IPS-18a (cell line): ENCODE measurements around the gene WDR36.
"Not testable (repeated sequence)": the region's sequence is repeated elsewhere in the genome, so short reads cannot be mapped to it uniquely, and the experiment has no call there.

Experiments used
- H3K27ac ChIP-seq: one replicate; pipeline ENCODE4 v1.5.1; 2013; ENCODE audit warnings: low read length
- H3K27me3 ChIP-seq: one replicate; pipeline ENCODE4 v1.6.1; 2013; ENCODE audit warnings: mild to moderate bottlenecking, low read length; ENCODE audit not compliant: control insufficient read depth, insufficient read depth
- H3K36me3 ChIP-seq: one replicate; pipeline ENCODE4 v1.6.1; 2013; ENCODE audit warnings: low read depth, low read length; ENCODE audit not compliant: control insufficient read depth
- H3K4me1 ChIP-seq: one replicate; pipeline ENCODE4 v1.6.1; 2013; ENCODE audit warnings: low read depth, low read length; ENCODE audit not compliant: control insufficient read depth
- H3K4me3 ChIP-seq: one replicate; pipeline ENCODE4 v1.5.1; 2013; ENCODE audit warnings: low read length
- H3K9ac ChIP-seq: one replicate; pipeline ENCODE4 v1.6.1; 2013; ENCODE audit warnings: mild to moderate bottlenecking, low read length, moderate library complexity
- H3K9me3 ChIP-seq: one replicate; pipeline ENCODE4 v1.6.1; 2013; ENCODE audit warnings: low read depth, low read length; ENCODE audit not compliant: control insufficient read depth

The WDR36 gene

DNA sequence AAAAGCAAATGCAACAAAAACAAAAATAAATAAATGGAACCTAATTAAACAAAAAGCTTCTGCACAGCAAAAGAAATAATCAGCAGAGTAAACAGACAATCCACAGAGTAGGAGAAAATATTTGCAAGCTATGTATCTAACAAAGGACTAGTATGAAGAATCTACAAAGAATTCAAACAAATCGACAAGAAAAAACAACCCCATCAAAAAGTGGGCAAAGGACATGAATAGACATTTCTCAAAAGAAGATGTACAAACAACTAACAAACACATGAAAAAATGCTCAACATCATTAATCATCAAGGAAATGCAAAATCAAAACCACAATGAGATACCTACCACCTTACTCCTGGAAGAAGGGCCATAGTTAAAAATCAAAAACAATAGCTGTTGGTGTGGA, 49.3 kb downstream of the WDR36 start:
- H3K27ac ChIP-seq, H3K4me1 ChIP-seq, H3K4me3 ChIP-seq, H3K27me3 ChIP-seq, H3K9me3 ChIP-seq, H3K9ac ChIP-seq, H3K36me3 ChIP-seq: not testable (repeated sequence)

GRCh38 chr5:111142932-111143331, 50.8 kb downstream of the WDR36 start:
- H3K27me3 ChIP-seq: no peaks in the 10 kb centered on the region
- no peak overlapping the region for H3K9ac ChIP-seq
- H3K4me3 ChIP-seq: no peak overlapping the region
- H3K9me3 ChIP-seq: no peaks in the 10 kb centered on the region
- H3K4me1 ChIP-seq: no peaks in the 10 kb centered on the region
- no peaks in the 10 kb centered on the region for H3K36me3 ChIP-seq
- no peak overlapping the region for H3K27ac ChIP-seq

GRCh38 chr5:111143910-111144309, 51.8 kb downstream of the WDR36 start:
- H3K4me3 ChIP-seq: no peak overlapping the region
- no peaks in the 10 kb centered on the region for H3K4me1 ChIP-seq
- H3K9me3 ChIP-seq: no peaks in the 10 kb centered on the region
- no peak overlapping the region for H3K27ac ChIP-seq
- H3K27me3 ChIP-seq: no peaks in the 10 kb centered on the region
- H3K36me3 ChIP-seq: no peaks in the 10 kb centered on the region
- H3K9ac ChIP-seq: no peak overlapping the region

DNA sequence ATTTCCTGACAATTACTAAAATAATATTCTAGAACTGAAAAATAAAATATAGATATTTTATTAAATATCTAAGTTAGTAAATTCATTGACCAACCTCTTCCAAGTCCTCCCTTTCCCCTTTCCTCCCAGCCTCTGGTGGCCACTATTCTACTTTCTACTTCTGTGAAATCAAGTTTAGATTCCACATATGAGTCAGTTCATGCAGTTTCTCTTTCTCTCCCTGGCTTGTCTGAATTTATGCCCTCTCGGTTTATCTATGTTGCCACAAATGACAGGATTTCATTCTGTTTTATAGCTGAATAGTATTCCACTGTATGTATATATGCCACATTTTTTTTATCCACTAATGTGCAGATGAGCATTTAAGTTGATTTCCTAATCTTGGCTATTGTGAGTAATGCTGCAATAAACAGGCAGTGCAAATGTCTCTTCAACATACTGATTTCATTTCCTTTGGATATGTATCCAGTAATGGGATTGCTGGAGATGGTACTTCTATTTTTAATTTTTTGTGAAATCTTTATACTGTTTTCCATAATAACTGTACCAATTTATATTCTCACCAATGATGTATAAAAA, 52.3 kb downstream of the WDR36 start:
- no peaks in the 10 kb centered on the region for H3K4me1 ChIP-seq
- H3K27me3 ChIP-seq: no peaks in the 10 kb centered on the region
- H3K36me3 ChIP-seq: no peaks in the 10 kb centered on the region
- no peak overlapping the region for H3K27ac ChIP-seq
- no peaks in the 10 kb centered on the region for H3K9me3 ChIP-seq
- no peak overlapping the region for H3K4me3 ChIP-seq
- H3K9ac ChIP-seq: no peak overlapping the region

GRCh38 chr5:111146053-111146452, 53.9 kb downstream of the WDR36 start:
- no peak overlapping the region for H3K4me3 ChIP-seq
- H3K9me3 ChIP-seq: no peaks in the 10 kb centered on the region
- H3K4me1 ChIP-seq: no peaks in the 10 kb centered on the region

GRCh38 chr5:111147502-111147901, 55.4 kb downstream of the WDR36 start:
- Histone ChIP-seq H3K9ac (no peak overlapping the region), H3K9me3 (no peaks in the 10 kb centered on the region), H3K27ac (no peak overlapping the region), H3K4me1 (no peaks in the 10 kb centered on the region), H3K27me3 (no peaks in the 10 kb centered on the region), H3K36me3 (no peaks in the 10 kb centered on the region), H3K4me3 (no peak overlapping the region)

More at GRCh38 chr5:111146053-111146452, 53.9 kb downstream of the WDR36 start:
- no peaks in the 10 kb centered on the region for H3K36me3 ChIP-seq
- no peak overlapping the region for H3K9ac ChIP-seq
- no peaks in the 10 kb centered on the region for H3K27me3 ChIP-seq
- H3K27ac ChIP-seq: no peak overlapping the region

DNA sequence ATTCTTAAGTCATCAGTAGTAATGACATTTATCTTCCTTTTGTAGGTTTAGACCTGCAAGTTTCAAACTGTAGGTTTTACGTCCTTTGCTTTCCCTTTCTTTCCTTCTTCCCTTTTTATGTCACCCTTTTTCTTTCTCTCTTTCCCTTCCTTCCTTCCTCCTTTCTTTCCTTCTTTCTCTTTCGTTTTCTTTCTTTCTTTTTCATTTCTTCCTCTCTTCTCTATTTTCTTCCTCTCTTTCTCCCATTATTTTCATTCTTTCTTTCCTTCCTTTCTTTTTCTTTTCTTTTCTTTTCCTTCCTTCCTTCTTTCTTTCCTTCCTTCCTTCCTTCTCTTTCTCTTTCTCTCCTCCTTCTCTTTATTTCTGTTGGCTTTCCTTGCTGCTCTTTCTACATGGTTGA, 59.9 kb downstream of the WDR36 start:
- Histone ChIP-seq H3K4me1 (no peaks in the 10 kb centered on the region), H3K27me3 (no peaks in the 10 kb centered on the region), H3K36me3 (no peaks in the 10 kb centered on the region), H3K9ac (no peak overlapping the region), H3K27ac (no peak overlapping the region), H3K9me3 (no peaks in the 10 kb centered on the region), H3K4me3 (no peak overlapping the region)

GRCh38 chr5:111153483-111153882, 61.3 kb downstream of the WDR36 start:
- Histone ChIP-seq H3K9me3 (no peaks in the 10 kb centered on the region), H3K9ac (no peak overlapping the region), H3K27ac (no peak overlapping the region), H3K4me3 (no peak overlapping the region), H3K36me3 (no peaks in the 10 kb centered on the region), H3K27me3 (no peaks in the 10 kb centered on the region), H3K4me1 (no peaks in the 10 kb centered on the region)

DNA sequence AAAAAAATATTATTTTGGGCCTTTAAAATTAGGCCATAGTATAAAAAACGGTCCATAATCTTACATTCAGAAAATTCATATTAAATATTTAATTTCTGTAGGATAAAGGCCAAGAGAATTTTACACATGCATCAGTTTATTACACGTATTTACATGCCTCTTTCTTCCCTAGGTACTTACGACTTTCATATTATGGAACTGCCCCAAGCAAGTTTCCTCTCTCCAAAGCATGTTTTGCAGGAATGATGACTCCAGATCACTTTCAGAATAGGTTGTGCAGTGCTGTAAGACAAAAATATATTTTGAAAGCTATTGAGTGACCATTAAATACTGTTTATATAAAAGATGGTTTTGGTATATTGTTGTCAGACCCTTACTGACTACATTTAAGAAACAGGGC, 61.8 kb downstream of the WDR36 start:
- Histone ChIP-seq H3K9ac (no peak overlapping the region), H3K4me3 (no peak overlapping the region), H3K9me3 (no peaks in the 10 kb centered on the region), H3K27me3 (no peaks in the 10 kb centered on the region), H3K36me3 (no peaks in the 10 kb centered on the region), H3K27ac (no peak overlapping the region), H3K4me1 (no peaks in the 10 kb centered on the region)

- Histone ChIP-seq H3K4me3 (no peak overlapping the region), H3K36me3 (no peaks in the 10 kb centered on the region), H3K27ac (no peak overlapping the region), H3K4me1 (no peaks in the 10 kb centered on the region), H3K9ac (no peak overlapping the region), H3K27me3 (no peaks in the 10 kb centered on the region), H3K9me3 (no peaks in the 10 kb centered on the region)
Observed at GRCh38 chr5:111158105-111158744, 66.1 kb downstream of the WDR36 start.

- Histone ChIP-seq H3K27me3 (no peaks in the 10 kb centered on the region), H3K4me3 (no peak overlapping the region), H3K9me3 (no peaks in the 10 kb centered on the region), H3K9ac (no peak overlapping the region), H3K4me1 (no peaks in the 10 kb centered on the region), H3K36me3 (no peaks in the 10 kb centered on the region), H3K27ac (no peak overlapping the region)
Observed at GRCh38 chr5:111159845-111160244, 67.7 kb downstream of the WDR36 start.

GRCh38 chr5:111163000-111163399, 70.9 kb downstream of the WDR36 start:
- H3K9me3 ChIP-seq: no peaks in the 10 kb centered on the region
- no peak overlapping the region for H3K9ac ChIP-seq
- no peaks in the 10 kb centered on the region for H3K36me3 ChIP-seq
- no peaks in the 10 kb centered on the region for H3K27me3 ChIP-seq
- H3K4me3 ChIP-seq: no peak overlapping the region
- H3K27ac ChIP-seq: no peak overlapping the region
- no peaks in the 10 kb centered on the region for H3K4me1 ChIP-seq
